Measurements from ENCODE around the gene KIF6.
A peak's percentile ranks its signal among the peaks of the same experiment; 100 is the strongest.
"Not testable (repeated sequence)": the region's sequence is repeated elsewhere in the genome, so short reads cannot be mapped to it uniquely, and the experiment has no call there.

The KIF6 gene

DNA sequence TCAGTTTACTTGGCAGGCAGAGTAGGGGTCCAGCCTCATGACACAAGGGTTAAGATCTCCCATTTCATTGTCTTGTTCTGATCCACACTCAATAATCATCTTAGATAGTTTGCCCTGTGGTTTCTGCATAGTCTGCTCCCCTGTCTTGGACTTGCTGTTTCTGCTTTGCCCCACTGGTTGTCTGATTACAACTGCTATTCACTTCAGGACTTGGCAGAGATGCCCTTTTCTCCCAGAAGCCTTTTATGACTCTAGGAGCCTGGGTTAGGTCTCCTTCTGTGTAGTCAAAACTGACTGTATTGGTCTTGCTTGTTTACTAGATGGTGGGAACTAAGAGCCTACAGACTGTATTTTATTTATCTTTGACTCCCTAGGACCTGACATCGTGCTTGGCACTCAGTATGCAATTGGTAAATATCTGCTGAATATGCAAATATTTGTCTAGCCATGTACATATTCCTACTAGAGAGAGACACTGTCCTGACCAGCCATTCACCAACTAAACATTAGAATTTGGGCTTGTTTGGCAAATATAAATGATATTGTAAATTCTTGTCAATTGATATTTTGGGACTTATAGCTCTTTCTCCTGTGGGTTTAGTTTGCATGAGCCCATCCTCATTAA lies 236.8 kb downstream of the KIF6 start:
- ChIA-PET POLR2A (no interaction called here), CTCF (no interaction called here)
- TF ChIP-seq, protein P1, sequence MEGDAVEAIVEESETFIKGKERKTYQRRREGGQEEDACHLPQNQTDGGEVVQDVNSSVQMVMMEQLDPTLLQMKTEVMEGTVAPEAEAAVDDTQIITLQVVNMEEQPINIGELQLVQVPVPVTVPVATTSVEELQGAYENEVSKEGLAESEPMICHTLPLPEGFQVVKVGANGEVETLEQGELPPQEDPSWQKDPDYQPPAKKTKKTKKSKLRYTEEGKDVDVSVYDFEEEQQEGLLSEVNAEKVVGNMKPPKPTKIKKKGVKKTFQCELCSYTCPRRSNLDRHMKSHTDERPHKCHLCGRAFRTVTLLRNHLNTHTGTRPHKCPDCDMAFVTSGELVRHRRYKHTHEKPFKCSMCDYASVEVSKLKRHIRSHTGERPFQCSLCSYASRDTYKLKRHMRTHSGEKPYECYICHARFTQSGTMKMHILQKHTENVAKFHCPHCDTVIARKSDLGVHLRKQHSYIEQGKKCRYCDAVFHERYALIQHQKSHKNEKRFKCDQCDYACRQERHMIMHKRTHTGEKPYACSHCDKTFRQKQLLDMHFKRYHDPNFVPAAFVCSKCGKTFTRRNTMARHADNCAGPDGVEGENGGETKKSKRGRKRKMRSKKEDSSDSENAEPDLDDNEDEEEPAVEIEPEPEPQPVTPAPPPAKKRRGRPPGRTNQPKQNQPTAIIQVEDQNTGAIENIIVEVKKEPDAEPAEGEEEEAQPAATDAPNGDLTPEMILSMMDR (IDR thresholded peaks at IDR 0.05; ENCODE audit: control extremely low read depth, extremely low read depth, low read depth, missing control alignments), result no peak
- DNase-seq (ENCODE audit: extremely low spot score), result no peak

DNA sequence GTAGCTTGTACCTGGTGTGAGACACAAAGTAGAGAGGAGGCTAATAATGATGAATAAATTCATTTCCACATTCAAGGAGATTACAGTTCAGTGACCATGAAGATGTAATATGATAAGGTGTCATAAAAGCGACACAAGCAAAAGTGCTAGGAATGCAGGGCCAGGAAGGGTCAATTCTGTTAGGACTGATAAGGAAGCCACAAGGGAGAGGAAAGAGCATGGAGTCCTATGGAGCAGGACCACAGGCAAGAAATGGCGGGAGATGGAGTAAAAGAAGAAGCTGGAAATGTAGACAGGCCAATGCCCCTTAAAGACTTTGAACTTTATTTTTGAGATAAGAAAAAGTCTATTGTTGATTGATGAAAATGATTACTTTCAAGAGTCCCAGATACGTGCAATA lies 240.9 kb downstream of the KIF6 start:
- no peak for DNase-seq (ENCODE audit: extremely low spot score)
- TF ChIP-seq, protein P1 (IDR thresholded peaks at IDR 0.05; ENCODE audit: control extremely low read depth, extremely low read depth, low read depth, missing control alignments), result no peak
- ChIA-PET POLR2A (no interaction called here), CTCF (no interaction called here)

DNA sequence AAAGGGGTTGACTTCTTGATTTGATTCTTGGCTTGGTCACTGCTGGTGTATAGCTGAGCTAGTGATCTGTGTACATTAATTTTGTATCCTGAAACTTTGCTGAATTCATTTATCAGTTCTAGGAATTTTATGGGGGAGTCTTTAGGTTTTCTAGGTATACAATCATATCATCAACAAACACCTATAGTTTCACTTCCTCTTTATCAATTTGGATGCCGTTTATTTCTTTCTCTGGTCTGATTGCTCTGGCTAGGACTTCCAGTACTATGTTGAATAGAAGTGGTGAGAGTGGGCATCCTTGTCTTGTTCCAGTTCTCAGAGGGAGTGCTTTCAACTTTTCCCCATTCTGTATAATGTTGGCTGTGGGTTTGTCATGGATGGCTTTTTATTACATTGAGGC lies 245.4 kb downstream of the KIF6 start:
- POLR2A ChIA-PET, result not testable (repeated sequence)

DNA sequence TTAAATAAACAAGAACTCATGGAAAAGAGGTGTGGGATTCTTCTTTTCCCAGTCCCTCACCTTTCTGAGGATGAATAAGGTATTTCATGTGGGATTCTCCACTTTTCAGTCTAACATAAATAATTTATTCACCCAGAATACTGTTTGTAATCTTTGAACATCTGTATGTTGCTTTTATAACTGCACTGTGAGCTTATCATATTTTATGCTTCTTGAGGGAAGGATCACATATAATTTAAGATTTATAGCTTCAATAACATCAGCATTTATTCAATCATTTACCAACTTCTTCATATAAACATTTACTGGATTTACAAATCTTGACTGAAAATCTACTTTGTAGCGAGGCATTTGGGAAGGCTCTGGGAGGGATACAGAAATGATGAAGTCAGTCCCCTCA lies 248.5 kb downstream of the KIF6 start:
- ChIA-PET CTCF (interaction anchor here (0.9 kb wide), 1 partner anchor 15 kb away, joined by 3 read pairs; no protein-coding TSS in a partner anchor), POLR2A (no interaction called here)
- TF ChIP-seq, protein P1 (IDR thresholded peaks at IDR 0.05; ENCODE audit: control extremely low read depth, extremely low read depth, low read depth, missing control alignments), result no peak
- DNase-seq (ENCODE audit: extremely low spot score), result no peak

More for the DNA sequence above, 245.4 kb downstream of the KIF6 start:
- DNase-seq (ENCODE audit: extremely low spot score); CTCF ChIA-PET: not testable (repeated sequence)

DNA sequence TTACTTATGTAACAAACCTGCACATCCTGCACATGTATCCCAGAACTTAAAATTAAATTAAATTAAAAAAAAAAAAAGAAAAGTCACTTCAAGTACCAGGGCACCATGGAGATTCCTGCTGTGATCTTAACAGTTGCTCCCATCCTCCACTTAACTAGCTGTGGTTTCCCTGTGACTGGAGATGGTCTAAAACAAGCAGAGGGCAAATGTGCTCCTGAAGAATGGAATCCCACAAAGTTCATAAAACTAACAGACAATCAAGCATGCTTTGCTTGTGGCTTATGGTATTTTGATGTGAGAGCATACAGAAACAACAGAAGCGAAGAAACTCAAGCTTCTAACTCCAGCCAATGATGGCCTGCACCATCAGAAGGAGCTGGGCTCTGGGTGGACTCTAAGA lies 249.1 kb downstream of the KIF6 start:
- CTCF ChIA-PET, result interaction anchor here (0.9 kb wide), 1 partner anchor 16 kb away, joined by 3 read pairs; no protein-coding TSS in a partner anchor
- TF ChIP-seq, protein P1 (IDR thresholded peaks at IDR 0.05; ENCODE audit: control extremely low read depth, extremely low read depth, low read depth, missing control alignments), result no peak
- POLR2A ChIA-PET, result no interaction called here
- DNase-seq (ENCODE audit: extremely low spot score), result no peak

DNA sequence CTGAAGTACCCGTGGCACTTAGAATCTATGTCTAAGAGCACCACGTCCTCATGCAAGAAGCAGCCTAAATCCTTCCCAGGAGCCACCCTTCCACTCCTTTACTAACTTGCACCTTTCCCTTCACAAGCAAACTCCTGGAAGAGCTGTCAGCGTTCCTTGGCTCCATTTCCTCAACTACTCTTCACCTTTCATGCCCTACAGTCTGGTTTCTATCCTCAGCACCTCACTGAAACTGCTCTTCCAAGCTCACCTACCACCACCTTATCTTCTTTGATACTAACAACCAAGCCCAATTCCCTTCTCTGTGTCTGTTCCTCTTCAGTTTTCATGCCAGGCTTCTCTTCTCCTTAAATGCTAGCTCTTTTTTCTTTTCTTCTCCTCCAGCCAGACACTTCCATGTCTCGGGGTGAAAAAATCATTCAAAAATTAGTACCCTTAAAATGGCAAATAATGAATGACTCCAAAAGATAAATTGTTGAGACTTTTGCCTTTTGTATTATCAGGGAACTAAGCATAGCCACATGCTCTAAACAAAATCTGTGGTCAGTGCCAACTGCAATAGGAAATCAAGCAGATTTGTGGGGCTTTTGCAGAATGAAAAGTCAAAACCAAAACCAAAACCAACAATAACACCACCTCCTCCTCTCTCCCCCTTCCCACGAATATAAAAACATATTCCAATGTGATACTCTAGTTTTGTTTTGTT lies 253.1 kb downstream of the KIF6 start:
- ChIA-PET POLR2A (no interaction called here), CTCF (no interaction called here)
- DNase-seq (ENCODE audit: extremely low spot score), result peak; percentile 18
- TF ChIP-seq, protein P1 (IDR thresholded peaks at IDR 0.05; ENCODE audit: control extremely low read depth, extremely low read depth, low read depth, missing control alignments), result no peak

DNA sequence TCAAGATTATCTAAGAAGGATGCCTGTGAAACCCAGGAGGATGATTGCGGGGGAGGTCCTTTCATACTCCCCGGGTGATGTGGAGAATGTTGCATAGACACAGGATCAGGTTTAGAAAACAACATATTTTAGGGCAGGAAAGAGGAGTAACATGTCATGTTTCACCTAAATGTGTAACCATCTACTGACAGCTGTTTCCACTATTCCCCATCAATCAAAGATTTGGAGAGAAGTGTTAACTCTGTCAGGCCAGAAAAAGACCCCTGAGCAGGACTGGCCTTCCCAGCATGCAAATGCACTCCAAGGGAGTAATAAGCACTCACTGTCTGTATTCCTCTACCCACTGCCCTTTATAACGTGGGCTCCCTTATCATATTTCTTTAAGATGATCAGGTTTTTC lies 254.7 kb downstream of the KIF6 start:
- no peak for DNase-seq (ENCODE audit: extremely low spot score)
- TF ChIP-seq, protein P1 (IDR thresholded peaks at IDR 0.05; ENCODE audit: control extremely low read depth, extremely low read depth, low read depth, missing control alignments), result no peak
- CTCF ChIA-PET, result no interaction called here
- POLR2A ChIA-PET, result no interaction called here
